GM19452 (cell line): ENCODE measurements around the gene ARPIN.
A peak's percentile ranks its signal among the peaks of the same experiment; 100 is the strongest.
"Not testable (repeated sequence)": the region's sequence is repeated elsewhere in the genome, so short reads cannot be mapped to it uniquely, and the experiment has no call there.

Experiments
- ATAC-seq: cut with Tn5 transposase; IDR thresholded peaks from one replicate; pipeline ENCODE4 v1.9.1; 2021; ENCODE audit not compliant: unreplicated experiment

ARPIN gene

GRCh38 chr15:89910891-89911626 is 1.7 kb downstream of the ARPIN start:
- no peak for ATAC-seq

- ATAC-seq, result no peak
Measured at GRCh38 chr15:89909611-89910010, 3.1 kb downstream of the ARPIN start.

DNA sequence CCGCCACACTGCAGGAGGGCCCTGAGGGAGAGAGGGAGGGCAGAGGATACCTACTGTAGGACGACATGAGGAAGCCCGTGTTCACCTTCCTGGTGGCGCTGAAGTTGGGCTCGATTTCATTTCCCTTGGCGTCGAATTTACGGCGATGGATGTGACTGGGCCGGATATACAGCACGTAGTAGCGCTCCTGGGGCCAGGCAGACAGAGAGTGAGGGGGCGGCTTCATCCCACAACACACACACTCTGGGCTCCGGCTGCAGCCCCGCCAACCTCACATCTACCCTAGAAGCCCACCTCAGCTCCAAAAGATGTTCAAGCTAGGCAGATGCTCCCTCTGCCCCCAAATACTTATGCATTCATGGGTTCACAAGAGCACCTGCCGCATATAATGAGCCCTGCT is 4.5 kb downstream of the ARPIN start:
- no peak for ATAC-seq

GRCh38 chr15:89907289-89907688 is 5.5 kb downstream of the ARPIN start:
- no peak for ATAC-seq

GRCh38 chr15:89905846-89906378 is 6.8 kb downstream of the ARPIN start:
- ATAC-seq, result no peak

DNA sequence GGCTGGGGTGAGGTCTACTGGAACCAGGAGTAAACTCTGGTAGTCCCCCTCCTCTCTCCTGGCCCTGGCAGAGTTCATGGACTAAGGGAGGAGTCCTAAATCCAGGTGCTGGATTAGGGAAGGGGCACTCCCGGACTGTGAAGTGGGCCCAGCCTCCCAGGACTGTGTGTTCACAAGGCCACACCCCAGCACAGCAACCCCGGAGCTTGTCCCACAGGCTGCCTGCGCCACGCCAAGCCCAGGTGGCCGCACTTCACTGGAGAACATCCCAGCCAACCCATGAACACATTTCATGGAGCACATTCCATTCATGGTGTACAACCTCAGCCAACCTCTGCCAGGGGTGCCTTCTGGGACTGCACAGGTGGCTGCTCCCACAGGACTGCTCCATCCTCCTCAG is 8.2 kb downstream of the ARPIN start:
- ATAC-seq, result no peak

GRCh38 chr15:89903858-89904130 is 9.0 kb downstream of the ARPIN start:
- ATAC-seq, result no peak

DNA sequence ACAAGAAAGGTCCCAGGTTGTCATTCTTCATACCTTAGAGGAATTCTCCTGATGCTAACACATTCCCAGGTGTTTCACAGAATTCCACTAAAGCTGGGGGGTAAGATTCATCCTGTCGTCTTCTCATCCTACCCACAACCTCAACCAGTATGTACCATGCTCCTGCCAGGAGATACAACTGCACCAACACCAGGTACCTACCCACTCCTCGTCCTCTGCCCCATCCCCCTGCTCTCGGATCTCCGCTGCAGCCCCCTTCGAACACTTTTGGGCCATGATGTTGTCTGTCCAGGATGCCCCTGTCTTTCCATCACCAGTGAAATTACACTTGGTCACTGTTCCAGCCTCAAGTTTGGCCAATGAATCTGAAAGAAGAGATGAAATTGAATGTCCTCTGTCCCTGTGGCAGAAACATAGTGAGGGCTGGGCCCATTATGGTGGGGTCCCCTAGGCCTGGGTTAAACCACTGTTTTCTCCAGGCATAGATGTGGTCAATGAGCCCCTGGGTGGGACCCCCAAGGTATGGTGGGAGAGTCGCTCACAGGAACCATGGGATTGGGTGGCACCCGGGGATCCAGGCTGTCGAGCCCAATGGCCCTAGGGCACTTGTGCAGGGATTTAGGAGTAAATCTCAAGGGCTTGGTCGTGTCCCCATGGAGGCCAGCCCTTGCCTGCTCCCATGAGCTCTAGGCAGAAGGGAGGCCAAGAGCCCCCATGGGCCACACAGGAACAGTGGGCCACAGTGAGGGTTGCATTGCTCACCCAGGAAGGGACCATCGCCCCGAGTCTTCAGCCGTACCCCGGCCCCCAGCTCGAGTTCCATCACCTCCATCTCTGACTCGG is 9.5 kb downstream of the ARPIN start:
- no peak for ATAC-seq

DNA sequence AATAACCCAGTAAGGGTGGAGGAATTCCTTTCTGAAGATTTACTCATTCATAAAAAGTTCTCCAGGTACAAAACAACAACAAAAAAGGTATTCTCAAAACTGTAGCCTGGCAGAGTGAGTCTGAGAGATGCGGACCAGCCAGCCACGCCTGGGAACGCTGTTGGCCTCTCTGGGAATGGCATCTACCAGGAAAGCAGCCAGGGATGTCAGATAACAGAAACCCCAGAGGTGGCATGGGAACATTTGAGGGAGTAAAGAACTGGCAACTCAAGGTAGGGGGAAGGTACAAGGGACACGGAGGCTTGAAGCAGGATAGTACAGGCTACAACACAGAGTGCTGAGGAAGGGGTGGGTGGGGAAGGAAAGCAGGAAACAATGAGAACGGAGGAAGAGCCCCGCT is 11.9 kb downstream of the ARPIN start:
- ATAC-seq, result no peak

DNA sequence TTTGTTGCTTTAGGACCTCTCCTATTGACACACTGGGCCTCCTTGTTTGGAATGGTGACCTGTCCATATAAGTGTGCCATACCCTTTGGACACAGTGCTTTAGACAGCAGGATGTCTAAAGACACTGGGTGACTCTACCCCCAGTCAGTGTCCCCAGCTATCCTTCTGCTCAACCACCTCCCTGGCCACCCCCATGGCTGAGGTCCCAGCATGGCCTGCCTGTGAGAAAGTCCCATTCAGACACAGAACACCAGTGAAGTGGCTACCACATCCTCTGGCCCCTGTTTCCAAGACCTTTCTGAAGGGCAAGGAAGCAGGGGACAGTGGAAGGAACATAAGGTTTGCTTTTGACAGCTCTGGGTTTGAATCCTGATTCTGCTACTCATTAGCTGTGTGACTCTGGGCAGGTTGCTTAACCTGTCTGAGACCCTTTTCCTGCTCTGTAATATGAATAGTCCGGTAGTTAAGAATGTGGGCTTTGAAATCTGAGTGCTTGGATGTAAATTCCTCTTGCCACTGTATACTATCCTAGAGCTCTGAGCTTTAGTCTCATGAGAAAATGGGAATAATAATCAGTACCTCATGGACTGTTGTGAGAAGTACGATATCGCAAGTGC is 12.7 kb downstream of the ARPIN start:
- ATAC-seq, result no peak

GRCh38 chr15:89899295-89899945 is 13.3 kb downstream of the ARPIN start:
- no peak for ATAC-seq

DNA sequence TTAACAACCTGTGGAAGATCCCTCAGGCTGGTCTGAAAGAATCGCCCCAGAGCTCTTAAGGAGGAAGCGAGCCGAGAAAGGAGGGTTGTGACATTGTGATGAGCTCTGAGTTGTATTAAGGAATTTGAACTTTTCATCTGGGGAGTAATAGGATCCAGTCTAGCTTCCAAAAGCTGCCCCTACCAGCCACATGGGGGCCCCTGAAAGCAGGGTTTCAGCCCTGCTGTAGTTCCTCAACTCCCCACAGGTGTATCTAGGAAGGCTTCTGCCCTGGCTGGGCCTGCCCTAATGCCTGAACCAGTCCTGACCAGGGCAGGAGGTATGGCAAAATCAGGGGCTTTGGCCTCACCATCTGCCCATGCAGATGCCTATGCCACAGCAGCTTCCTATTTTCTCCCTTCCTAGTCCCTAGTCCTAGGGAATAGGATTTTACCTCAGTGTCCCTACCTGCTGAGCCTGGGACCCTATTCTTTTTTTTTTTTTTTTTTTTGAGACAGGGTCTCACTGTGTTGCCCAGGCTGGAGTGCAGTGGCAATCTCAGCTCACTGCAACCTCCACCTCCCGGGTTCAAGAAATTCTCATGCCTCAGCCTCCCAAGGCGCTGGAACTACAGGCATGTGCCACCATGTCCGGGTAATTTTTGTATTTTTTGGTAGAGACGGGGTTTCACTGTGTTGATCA is 14.0 kb downstream of the ARPIN start:
- no peak for ATAC-seq

GRCh38 chr15:89898146-89898545 is 14.6 kb downstream of the ARPIN start:
- ATAC-seq, result no peak

GRCh38 chr15:89893696-89894447 is 18.9 kb downstream of the ARPIN start, which contains the start of gene AP3S2:
TSS of gene AP3S2 (minus strand) at chr15:89893994. CDS start at chr15:89893949, 45 bp downstream.
- ATAC-seq, result peak; percentile 88

DNA sequence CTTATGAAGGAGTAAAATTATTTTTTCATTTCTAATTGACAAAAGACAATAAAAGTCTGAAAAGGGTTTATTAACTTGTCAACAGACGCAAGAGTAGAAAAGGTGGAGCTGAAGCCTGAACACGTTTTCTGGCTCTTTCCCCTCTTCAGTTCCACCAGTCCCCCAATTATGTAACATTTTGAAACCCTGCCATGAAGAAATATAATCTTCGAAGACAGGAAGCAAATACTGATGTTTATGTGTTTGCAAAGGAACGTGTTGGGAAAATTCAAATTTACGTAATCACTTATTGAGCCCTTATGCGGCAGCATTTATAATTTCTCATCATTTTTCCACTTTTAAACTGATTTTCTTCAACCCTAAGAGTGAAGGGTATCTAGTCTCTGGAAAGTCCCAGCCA is 19.7 kb downstream of the ARPIN start:
- no peak for ATAC-seq

DNA sequence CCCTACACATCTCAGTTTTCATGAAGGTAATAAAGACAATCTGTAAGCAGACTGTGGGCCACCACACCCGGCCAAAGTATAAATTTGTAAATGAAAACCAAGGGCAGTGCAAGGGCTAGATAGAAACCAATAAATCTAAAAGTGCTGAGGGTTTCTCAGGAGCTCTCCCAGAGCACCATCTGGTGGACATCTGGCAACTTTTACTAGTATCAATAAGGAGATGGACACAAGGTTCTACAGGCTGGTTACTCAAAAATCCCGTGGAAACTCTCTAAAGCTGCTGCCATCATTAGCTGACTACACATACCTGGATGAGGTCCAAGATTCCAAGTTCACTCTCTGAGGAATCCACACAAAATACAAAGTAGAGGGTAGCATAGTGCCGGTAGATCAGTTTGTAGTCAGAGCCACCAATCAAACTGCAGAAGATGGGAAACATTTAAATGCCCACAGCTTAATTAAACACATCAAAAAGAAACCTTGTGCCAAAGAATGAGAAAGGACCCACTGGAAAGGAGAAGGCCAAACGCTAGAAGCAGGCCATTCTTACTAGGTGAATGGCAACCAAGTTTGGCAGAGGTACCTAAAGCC is 24.4 kb downstream of the ARPIN start:
- no peak for ATAC-seq

GRCh38 chr15:89885611-89886010 is 27.1 kb downstream of the ARPIN start:
- ATAC-seq, result no peak

DNA sequence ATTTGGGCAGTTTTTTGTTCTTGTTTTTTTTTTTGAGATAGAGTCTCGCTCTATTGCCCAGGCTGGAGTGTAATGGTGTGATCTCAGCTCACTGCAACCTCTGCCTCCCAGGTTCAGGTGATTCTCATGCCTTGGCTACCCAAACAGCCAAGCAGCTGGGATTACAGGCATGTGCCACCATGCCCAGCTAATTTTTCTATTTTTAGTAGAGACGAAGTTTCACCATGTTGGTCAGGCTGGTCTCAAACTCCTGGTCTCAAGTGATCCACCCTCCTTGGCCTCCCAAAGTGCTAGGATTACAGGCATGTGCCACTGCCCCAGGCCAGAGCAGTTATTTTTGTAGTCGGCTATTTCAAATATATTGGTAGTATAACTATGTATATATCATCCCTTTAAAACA is 27.6 kb downstream of the ARPIN start:
- ATAC-seq, result not testable (repeated sequence)

- ATAC-seq, result no peak
Measured at GRCh38 chr15:89883518-89883917, 29.2 kb downstream of the ARPIN start.

DNA sequence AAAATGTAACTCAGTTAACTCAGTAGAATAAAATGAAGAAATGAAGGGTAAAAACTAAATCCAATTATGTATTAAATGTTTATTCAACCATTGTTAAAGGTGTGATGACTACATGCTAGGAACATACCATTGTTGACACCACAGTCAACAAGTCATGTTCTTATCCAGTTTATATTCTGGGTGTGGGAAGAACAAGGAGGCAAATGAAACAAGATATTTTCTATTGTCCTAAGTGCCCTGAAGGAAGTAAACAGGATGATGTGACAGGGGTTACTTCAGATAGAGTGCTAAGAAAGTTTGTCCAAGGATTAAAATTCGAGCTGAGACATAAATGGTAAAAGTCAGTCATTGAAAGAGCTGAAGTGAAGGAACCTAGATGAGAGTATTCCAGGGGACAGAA is 32.0 kb downstream of the ARPIN start:
- no peak for ATAC-seq
